Measurements from ENCODE around the gene ITK. TPM values are rescaled to one million over a fixed set of nuclear protein-coding genes. Genes with fewer than 3 reads are reported as not detected.
"Not testable (repeated sequence)": the region's sequence is repeated elsewhere in the genome, so short reads cannot be mapped to it uniquely, and the experiment has no call there.

ITK gene
- total RNA-seq, 2 donors from 2014 or later = 1.6 to 2.2 TPM

GRCh38 chr5:157166214-157167213 is 14.1 kb upstream of the ITK start, which contains the start of gene GARIN3:
TSS of gene GARIN3 (minus strand) at chr5:157166264. CDS start at chr5:157166168, 96 bp downstream.
- DNase-seq (no peak), ATAC-seq (no peak)
- intact Hi-C loops (cut with DNase I) = no loop called here

- intact Hi-C loops (cut with DNase I) = no loop called here
- DNase-seq = no peak
- no peak for ATAC-seq
These were observed 13.4 kb upstream of the ITK start for GRCh38 chr5:157167214-157167621.

- no peak for ATAC-seq
- intact Hi-C loops (cut with DNase I) = no loop called here
- DNase-seq = no peak
These were observed 12.4 kb upstream of the ITK start for GRCh38 chr5:157168286-157168685.

GRCh38 chr5:157172403-157172802 is 8.2 kb upstream of the ITK start:
- ATAC-seq = no peak
- DNase-seq = no peak
- intact Hi-C loops (cut with DNase I) = loop anchor here in 1 of 2 donors (10.0 kb wide), 1 partner anchor 62 kb away; no protein-coding TSS in a partner anchor

- intact Hi-C loops (cut with DNase I) = loop anchor here in 1 of 2 donors (10.0 kb wide), 1 partner anchor 60 kb away; no protein-coding TSS in a partner anchor
- ATAC-seq = no peak
- DNase-seq = no peak
These were observed 5.5 kb upstream of the ITK start for GRCh38 chr5:157175071-157175612.

- no peak for DNase-seq
- no peak for ATAC-seq
- intact Hi-C loops (cut with DNase I) = loop anchor here in 1 of 2 donors (10.0 kb wide), 1 partner anchor 57 kb away; no protein-coding TSS in a partner anchor
These were observed 2.7 kb upstream of the ITK start for GRCh38 chr5:157177953-157178352.

- DNase-seq = no peak
- intact Hi-C loops (cut with DNase I) = loop anchor here in 1 of 2 donors (10.0 kb wide), 1 partner anchor 56 kb away; no protein-coding TSS in a partner anchor
- no peak for ATAC-seq
These were observed 1.7 kb upstream of the ITK start for GRCh38 chr5:157178966-157179365.

GRCh38 chr5:157182143-157182757 is 1.6 kb downstream of the ITK start:
- no peak for ATAC-seq
- no peak for DNase-seq
- intact Hi-C loops (cut with DNase I) = no loop called here

GRCh38 chr5:157184117-157184670 is 3.6 kb downstream of the ITK start:
- intact Hi-C loops (cut with DNase I) = no loop called here
- DNase-seq (no peak), ATAC-seq (no peak)

- ATAC-seq; intact Hi-C loops (cut with DNase I); DNase-seq: not testable (repeated sequence)
These were observed 4.5 kb downstream of the ITK start for GRCh38 chr5:157185122-157185521.

- ATAC-seq = no peak
- intact Hi-C loops (cut with DNase I) = no loop called here
- DNase-seq = no peak
These were observed 5.8 kb downstream of the ITK start for GRCh38 chr5:157186309-157187045.

GRCh38 chr5:157187046-157187754 is 6.6 kb downstream of the ITK start:
- ATAC-seq (no peak), DNase-seq (no peak)
- intact Hi-C loops (cut with DNase I) = no loop called here

- intact Hi-C loops (cut with DNase I) = no loop called here
- DNase-seq = no peak
- ATAC-seq = no peak
These were observed 7.6 kb downstream of the ITK start for GRCh38 chr5:157188270-157188669.

- ATAC-seq (no peak), DNase-seq (no peak)
- intact Hi-C loops (cut with DNase I) = no loop called here
These were observed 8.6 kb downstream of the ITK start for GRCh38 chr5:157189223-157189622.

GRCh38 chr5:157193699-157194424 is 13.2 kb downstream of the ITK start:
- no peak for ATAC-seq
- intact Hi-C loops (cut with DNase I) = no loop called here
- no peak for DNase-seq

GRCh38 chr5:157196045-157196444 is 15.4 kb downstream of the ITK start:
- ATAC-seq (no peak), DNase-seq (no peak)
- intact Hi-C loops (cut with DNase I) = no loop called here

- DNase-seq (no peak), ATAC-seq (no peak)
- intact Hi-C loops (cut with DNase I) = no loop called here
These were observed 16.4 kb downstream of the ITK start for GRCh38 chr5:157197086-157197485.
